Astrocyte of the spinal cord (primary cell): Measurements from ENCODE around the gene SPOCK3.

ENCODE experiments used
- DNase-seq: peaks from one replicate; pipeline ENCODE4 v3.0.0; 2011; ENCODE audit warnings: low read depth, low spot score
- H3K4me3 ChIP-seq: 2 replicates; pipeline ENCODE4 v1.5.1; 2011; ENCODE audit warnings: low read depth, mild to moderate bottlenecking, low read length, moderate library complexity
- in situ Hi-C: cut with HindIII; loops from 2 replicates; pipeline ENCODE4 v1.10.0; 2017; ENCODE audit warnings: low sequenced_read_pairs
- TF ChIP-seq, protein P1 (sequence below): IDR thresholded peaks from 2 replicates; pipeline ENCODE4 v1.5.1; 2012; ENCODE audit warnings: low read depth, mild to moderate bottlenecking, low read length, inconsistent platforms

The SPOCK3 gene

DNA sequence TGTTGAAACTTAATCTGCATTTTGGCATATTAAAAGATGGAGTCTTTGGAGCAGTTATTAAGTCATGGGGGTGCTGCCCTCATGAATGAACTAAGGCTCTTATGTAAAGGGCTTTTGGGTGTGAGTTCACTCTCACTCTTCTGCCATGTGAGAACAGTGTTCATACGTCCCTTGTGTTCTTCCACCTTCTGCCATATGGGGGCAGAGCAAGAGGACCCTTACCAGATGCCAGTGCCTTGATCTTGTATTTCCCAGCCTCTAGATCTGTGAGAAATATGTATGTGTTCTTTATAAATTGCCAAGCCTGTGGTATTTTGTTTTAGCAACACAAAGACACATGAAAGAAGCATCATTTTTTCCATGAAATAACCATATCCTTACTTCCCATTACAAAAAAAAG lies 213.9 kb downstream of the SPOCK3 start:
- DNase-seq = no peak
- TF ChIP-seq, protein P1, sequence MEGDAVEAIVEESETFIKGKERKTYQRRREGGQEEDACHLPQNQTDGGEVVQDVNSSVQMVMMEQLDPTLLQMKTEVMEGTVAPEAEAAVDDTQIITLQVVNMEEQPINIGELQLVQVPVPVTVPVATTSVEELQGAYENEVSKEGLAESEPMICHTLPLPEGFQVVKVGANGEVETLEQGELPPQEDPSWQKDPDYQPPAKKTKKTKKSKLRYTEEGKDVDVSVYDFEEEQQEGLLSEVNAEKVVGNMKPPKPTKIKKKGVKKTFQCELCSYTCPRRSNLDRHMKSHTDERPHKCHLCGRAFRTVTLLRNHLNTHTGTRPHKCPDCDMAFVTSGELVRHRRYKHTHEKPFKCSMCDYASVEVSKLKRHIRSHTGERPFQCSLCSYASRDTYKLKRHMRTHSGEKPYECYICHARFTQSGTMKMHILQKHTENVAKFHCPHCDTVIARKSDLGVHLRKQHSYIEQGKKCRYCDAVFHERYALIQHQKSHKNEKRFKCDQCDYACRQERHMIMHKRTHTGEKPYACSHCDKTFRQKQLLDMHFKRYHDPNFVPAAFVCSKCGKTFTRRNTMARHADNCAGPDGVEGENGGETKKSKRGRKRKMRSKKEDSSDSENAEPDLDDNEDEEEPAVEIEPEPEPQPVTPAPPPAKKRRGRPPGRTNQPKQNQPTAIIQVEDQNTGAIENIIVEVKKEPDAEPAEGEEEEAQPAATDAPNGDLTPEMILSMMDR = peak; percentile 44
- in situ Hi-C loops = no loop called here
- H3K4me3 ChIP-seq = no peak overlapping the region

DNA sequence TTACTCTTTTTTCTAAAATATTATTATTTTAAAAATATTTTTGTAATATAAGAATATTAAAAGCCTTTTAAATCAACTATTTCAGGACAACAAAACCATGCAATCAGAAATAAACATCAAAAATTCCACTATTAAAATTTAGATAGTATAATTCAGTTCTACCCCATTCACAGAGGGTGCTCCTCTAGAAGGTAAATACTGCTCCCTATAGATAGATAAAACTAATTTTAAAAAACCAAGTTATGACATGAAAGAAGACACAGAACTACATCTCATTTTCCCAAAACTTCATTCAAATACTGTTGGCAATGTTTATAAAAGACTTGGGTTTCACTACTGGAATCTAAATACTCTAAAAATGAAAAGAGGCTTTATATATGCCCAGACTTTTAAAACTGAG lies 219.3 kb downstream of the SPOCK3 start:
- TF ChIP-seq, protein P1 = no peak
- in situ Hi-C loops = no loop called here
- no peak for DNase-seq
- H3K4me3 ChIP-seq = no peak overlapping the region

DNA sequence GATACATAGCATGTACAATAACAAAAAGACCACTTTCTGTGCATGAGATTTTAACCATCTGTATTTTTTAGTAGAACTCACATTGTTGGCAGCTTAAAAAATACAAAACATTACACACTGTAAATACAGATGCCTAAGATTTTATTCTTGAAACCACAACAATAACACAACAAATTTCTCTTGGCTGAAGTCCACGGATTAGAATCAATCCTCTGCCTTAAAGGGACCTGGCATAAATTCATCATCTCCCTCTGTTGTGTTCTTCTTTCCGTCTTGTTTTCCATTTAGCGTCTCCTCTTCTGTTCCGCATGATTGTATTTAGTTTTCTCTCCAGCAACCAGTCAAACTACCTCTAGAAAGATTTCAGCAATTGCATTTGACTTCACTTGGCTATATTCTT lies 231.0 kb downstream of the SPOCK3 start:
- no peak overlapping the region for H3K4me3 ChIP-seq
- no peak for DNase-seq
- TF ChIP-seq, protein P1 = no peak
- in situ Hi-C loops = no loop called here

DNA sequence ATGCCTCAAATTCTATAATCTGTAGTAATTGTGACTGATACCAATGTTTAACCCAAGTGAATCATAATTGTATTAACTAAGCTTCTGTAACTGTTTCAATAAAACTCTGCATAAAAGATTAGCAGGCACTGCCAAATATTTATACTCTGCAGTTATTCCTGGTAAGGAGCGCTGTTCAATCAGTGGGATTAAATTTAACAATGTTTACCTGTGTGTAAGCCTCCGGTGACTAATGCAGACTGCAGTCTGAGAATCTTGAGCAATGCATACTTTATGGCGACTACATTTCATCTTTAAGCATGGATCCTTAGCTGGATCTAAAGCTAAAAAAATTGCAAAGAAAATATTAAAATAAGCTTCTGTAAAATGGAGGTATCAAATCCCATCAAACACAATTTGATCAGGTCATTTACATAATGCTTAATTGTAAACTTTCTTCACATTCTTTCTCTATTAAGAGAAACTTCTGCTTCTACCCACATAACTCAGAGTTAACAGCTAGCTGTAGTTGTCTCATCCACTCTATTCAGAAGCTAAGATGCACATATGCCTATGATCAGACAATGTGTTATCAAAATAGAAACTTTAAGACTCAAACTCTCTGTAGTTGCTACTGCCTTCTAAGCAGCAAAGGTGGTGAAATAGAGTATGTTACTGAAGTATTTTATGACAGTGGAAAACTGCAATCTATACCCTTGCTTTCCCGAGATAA lies 234.0 kb downstream of the SPOCK3 start:
- in situ Hi-C loops = no loop called here
- TF ChIP-seq, protein P1 = no peak
- H3K4me3 ChIP-seq = no peak overlapping the region
- no peak for DNase-seq

DNA sequence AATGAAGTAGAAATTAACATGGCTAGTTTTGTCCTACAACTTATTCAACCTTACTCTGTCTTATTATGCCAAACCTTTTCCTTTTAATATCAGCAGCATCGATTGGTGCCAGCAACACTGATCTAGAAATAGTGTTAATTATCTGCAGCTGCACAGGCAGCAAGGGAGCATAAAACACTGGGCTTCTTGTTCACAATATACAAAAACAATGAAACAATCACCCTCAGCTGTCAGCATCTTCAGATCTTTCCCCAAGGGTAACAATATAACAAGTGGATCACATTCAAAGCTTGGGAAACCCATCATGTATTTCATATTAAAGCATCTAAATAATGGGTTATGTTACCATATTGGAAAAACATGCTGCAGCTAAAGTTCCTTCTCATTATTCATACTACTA lies 238.1 kb downstream of the SPOCK3 start:
- in situ Hi-C loops = no loop called here
- TF ChIP-seq, protein P1 = no peak
- H3K4me3 ChIP-seq = no peak overlapping the region
- DNase-seq = no peak

DNA sequence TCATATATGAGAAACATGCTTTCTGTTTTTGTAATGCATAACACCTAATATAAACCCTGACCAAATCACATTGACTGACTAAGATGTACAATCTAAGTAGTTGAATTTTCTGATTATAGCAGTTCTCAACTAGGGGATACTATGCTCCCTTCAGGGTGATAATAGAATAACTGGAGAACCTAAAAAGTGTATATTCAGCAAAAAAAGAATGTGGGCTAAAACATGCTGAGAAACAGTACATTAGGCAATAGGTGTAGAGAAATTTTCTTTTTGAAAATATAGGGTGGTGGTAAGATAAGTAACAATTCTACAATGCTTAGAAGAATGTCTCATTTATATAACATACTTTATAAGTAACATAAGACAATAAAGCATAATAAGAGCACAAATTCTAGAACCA lies 239.6 kb downstream of the SPOCK3 start:
- in situ Hi-C loops = no loop called here
- no peak for DNase-seq
- TF ChIP-seq, protein P1 = no peak
- H3K4me3 ChIP-seq = no peak overlapping the region
